Left forelimb (tissue), 1 donor: Measurements from ENCODE around the gene UBAP1.
"Not testable (repeated sequence)": the region's sequence is repeated elsewhere in the genome, so short reads cannot be mapped to it uniquely, and the experiment has no call there.

ENCODE experiments used
- DNase-seq: peaks from one replicate; pipeline ENCODE4 v3.0.0-alpha.2; 2018; ENCODE audit warnings: low spot score

Gene UBAP1

GRCh38 chr9:34226144-34226760 lies 47.4 kb downstream of the UBAP1 start:
- not testable (repeated sequence) for DNase-seq

- no peak for DNase-seq
Measured at GRCh38 chr9:34227445-34227844, 48.6 kb downstream of the UBAP1 start.

GRCh38 chr9:34230556-34230955 lies 51.7 kb downstream of the UBAP1 start:
- no peak for DNase-seq

DNA sequence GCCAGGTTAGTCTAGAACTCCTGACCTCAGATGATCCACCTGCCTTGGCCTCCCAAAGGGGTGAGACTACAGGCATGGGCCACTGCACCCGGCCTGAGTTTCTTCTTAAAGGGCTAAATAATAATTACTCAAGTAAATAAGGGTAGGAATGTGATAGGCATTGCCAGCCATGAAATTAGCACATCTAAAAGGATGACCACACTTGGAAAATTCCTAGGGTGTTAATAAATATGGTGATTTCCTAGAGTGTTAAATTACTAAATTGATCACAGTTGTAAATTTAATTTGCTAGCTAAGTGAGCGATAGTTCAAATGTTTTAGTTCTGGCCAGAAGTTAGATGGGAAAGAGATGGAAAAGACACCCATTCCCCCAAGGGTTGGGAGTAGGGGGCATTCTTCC lies 53.4 kb downstream of the UBAP1 start:
- no peak for DNase-seq

DNA sequence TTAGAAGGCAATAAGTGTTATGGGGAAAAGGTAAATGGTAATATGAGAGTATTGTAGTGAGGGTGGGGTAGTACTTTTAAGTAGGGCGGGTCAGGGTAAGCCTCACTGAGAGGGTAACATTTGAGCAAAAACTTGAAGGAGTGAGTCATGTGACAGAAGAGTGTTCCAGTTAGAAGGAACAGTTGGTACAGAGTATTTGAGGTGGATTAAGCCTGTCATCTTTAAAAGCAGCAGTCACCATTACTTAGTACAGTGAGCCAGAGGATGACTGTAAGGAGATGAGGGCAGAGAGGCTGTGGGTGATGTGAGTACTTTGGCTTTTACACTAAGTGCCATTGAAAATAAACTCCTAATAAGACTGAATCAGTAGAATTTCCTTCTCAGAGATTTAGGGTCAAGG lies 54.8 kb downstream of the UBAP1 start:
- DNase-seq, result no peak

DNA sequence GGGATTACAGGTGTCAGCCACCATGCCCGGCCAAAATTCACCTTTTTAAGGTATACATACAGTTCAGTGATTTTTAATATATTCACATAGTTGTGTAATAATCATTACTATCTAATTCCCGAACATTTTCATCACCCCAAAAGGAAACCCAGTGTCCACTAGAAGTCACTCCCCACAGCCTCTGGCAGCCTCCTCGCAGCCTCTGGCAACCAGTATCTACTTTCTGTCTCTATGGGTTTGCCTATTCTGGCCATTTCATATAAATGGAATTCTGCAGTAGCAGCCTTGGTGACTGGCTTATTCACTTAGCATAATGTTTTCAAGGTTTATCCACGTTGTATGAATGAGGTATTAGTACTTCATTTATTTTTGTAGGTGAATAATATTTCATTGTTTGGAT lies 59.0 kb downstream of the UBAP1 start:
- DNase-seq, result no peak

- DNase-seq, result no peak
Measured at GRCh38 chr9:34240006-34240405, 61.2 kb downstream of the UBAP1 start.

DNA sequence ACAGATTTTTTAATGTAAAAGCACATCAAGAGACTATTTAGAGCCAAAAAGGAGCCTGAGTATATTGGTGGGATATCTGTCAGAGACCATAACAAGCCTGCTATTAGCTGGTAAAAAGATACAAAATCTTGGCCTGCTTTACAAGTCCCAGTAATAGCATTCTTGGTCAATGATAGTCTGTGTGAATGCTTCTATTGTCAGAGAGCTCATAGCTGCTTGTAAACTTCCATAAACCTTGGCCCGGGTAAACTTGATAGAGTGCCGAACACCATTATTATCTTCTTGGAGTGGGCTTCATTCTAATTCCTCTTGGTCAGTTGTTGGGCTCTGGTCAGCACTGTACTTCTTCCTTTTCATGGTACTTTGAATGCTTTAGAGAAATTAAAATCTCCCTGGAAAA lies 64.0 kb downstream of the UBAP1 start:
- DNase-seq, result peak; percentile 23

DNA sequence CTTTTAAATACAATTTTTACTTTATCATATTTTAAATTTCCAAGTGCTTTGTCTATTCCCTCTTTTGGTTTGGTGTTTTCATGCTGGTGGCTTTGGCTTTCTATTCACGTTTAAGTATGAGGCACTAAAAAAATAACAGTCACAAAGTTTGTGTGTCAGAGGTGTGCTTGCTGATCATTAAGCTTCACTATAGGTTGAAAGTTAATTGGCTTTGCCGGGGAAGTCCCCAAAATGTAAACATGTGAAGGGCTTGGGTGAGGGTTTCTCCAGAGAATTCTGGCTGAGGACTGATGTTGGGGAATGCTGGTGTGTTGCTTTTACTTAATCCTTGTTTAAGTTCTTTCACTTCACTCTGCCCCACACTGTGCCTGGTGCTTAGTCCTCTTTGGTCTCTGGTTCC lies 66.4 kb downstream of the UBAP1 start:
- DNase-seq, result not testable (repeated sequence)

DNA sequence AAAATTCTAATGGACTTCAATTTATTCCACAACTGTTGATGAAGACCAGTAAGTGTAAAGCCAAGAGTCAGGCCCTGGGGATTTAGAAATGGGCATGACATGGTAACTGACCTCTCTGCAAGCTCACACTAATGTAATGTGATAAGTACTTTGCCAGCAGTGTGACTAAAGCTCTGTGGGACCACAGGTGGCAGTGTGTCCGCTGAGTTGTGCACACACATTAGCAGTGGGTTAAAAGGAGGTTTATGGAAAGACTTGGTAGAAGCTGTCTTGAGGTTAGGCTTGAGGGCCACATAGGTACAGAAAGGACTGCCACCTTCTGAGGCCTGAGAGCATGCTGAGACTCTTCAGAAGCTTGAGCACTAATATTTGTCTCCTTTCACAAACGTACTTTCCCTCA lies 67.6 kb downstream of the UBAP1 start:
- no peak for DNase-seq

DNA sequence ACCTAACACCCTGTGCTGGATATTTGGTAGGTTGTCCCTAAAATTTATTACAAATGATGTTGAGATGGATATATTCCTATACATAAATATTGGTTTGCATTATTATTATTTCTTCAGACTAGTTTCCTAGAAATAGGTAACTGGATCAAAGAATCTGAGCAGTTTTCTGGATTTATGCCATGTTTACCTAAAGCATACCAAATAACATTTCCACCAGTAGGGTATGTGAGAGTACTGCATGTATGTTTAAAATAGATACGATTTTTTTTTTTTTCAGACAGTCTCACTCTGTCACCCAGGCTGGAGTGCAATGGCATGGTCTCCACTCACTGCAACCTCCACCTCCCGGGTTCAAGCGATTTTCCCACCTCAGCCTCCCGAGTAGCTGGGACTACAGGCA lies 68.9 kb downstream of the UBAP1 start:
- DNase-seq, result not testable (repeated sequence)

- DNase-seq, result no peak
Measured at GRCh38 chr9:34249274-34249673, 70.4 kb downstream of the UBAP1 start.

DNA sequence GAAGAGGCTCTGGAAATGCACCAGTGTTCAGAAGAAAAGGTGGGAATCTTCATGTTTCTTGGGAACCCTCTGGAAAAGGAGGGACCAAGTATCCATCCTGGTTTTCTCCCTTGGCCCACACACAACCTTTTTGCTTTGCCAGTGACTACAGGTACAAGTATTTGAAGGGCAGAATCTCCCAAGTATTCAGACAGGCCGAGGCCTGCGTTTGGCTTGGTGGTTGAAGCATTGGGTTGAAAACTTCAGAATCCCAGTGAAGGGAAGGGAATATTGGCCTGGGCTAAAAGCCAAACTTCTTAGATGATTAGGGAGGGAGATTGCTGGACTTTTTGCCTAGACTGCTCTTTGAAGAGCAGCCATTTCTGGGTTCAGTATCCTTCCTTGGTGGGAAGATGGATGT lies 71.9 kb downstream of the UBAP1 start:
- DNase-seq, result no peak

DNA sequence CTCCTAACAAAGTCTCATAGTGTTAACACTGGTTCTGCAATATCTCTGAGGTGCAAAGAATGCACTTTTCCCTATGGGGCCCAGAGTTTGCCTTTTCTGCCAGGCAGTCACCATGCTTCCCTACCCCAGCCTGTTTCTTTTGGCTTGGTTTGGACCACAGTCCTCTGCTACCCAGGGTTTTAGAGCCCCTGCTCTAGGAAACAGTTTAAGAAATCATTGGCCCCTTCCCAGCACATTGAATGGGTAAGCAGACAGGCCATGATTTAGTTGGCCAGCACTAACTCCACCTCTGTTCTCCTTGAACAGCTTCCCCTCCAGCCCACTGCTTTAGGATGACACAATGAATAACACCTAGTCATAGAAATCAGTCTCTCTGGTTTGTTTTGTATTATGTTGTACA lies 73.2 kb downstream of the UBAP1 start:
- DNase-seq, result no peak

DNA sequence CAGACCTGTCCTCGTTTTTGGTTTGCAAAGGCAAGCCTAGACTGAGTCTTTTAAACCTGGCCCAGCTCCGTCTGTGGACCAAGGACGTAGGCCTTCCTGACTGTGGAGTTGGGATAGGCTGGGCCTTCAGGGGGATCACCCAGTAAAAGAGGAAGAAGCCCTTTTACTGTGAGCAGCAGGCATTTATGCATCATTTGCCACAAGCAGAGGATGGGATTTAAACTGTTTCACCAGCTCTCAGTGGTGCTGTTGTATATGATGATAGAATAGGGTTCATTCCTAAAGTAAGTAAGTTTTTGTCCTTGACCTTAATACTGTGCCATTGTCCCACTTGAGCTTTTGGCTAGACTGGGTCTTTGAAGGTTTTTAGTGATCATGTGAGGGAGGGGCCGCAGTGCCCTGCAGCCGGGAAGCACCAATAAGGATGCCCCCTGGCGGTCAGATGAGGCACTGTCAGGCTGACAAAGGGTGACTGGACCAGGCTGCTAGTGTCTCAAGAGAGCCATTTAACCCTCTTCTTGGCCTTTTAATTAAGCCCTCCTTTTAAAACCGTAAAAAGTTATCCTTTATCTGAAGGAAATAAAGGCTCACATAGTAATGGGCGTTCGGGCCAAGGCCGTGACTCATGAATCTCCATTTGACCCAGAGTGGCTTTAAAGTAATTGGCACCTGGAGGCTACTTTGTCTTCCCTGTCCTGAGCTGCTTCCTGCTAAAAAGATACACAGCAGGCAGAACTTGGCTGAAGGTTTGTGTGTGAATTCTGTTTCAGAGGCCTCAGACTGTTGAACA lies 74.0 kb downstream of the UBAP1 start:
- DNase-seq, result no peak

GRCh38 chr9:34253460-34253837 lies 74.6 kb downstream of the UBAP1 start:
- DNase-seq, result no peak

DNA sequence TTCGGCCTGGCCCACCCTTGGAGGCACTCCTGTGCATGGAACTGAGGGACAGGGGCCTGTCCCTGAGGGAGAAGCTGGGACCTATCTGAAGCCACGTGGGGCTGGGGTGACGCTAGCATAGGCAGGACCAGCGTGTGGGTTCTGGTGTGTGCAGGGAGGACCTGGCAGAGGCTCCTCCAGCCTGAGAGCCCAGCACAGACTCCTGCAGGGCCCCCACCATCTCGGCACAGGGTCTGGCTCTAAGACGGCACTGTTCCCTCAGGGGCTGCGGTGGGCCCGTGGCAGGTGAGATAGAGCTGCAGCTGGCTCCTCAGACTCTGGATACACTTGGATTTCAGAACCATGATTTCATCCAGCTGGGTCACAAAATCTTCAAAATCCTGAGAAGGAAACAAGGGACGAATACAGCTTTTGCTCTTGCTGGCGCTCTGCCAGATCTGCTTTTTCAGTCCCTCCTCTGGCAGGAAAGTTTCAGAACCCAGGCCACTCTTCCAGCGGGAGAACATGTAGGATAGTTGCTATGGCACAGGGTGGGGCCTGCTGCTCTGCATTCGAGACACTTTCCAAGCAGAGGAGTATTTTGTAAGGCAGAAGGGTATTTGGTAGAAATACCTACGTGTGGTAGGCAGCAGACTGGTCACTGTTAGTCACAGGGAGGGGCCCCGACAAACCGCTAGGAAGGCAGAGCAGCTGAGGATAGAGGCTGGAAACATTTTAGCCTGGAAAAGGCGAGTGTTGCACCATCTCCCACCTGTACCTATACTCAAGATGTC lies 75.5 kb downstream of the UBAP1 start:
- no peak for DNase-seq

GRCh38 chr9:34254966-34255825 lies 76.4 kb downstream of the UBAP1 start:
- DNase-seq, result no peak

DNA sequence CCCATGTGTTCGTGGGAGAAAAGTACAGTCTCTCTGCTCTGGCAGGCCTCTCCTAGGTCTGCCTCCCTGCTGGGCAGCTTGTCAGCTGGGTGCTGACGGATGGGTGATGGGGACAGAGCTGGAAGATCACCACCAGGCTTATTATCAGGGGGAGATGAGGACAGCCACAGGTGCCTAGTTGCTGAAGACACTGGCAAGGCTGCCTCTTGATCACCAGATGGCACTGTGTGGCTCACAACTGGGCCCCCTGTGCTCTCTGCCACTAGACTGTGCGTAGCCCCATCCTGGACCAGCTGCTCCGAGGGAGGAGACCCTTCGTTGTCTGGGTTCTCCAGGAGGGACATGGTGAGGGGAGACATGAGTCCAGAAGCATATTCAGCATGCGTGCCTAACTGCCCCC lies 77.3 kb downstream of the UBAP1 start:
- no peak for DNase-seq

GRCh38 chr9:34256987-34257585 lies 78.2 kb downstream of the UBAP1 start:
- no peak for DNase-seq

DNA sequence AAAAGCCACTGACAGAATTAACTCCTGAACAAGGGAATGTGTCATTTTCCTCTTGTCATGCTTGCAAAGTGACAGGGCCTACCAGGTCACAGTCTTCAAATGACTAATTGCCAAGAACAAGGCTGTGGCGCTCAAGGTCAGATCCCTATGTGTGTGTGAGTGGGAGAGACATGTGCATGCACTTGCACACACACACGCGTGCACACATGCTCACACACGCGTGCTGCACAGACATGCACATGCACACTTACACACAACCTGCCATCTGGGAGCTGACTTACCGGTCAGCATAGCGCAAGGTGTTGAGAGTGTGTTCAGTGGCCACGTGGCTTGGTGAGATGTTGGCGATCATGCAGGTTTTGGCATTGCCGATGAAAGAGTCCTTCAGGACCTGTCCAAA lies 80.5 kb downstream of the UBAP1 start:
- DNase-seq, result no peak

DNA sequence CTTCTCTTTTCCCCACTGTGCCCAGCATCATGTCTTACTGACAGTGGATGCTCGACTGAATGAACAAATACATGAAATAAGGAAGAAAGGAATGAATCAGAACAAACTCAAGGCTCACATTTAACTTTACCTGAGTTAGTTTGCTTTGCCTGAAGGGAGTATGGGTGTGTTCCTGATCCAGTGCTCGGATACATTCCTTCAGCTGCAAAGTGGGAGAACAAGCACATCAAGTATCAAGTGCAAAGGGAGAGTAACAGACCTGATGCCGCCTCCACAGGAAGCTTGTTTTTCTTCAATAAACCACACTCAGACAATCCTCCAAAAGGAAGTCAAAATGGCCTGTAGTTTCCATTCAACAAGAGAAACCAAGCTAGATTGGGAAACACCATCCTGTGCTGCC lies 84.1 kb downstream of the UBAP1 start:
- DNase-seq, result no peak
